Immature natural killer cell (primary cell): ENCODE data around the gene GRWD1. TPM values are rescaled to one million over a fixed set of nuclear protein-coding genes. Genes with fewer than 3 reads are reported as not detected.
"Not testable (repeated sequence)": the region's sequence is repeated elsewhere in the genome, so short reads cannot be mapped to it uniquely, and the experiment has no call there.

Experiments used
- DNase-seq, 3 donors: peaks; one replicate each; pipeline ENCODE4 v3.0.0; 2022; ENCODE audit warnings: mixed read lengths in 1 of 3
- H3K27ac Mint-ChIP-seq, 6 donors: one replicate each; pipeline ENCODE4 v1.8.0; 2020; ENCODE audit warnings: mixed read lengths in 6 of 6, mild to moderate bottlenecking in 5 of 6, inconsistent platforms in 4 of 6, moderate library complexity in 3 of 6
- H3K27me3 Mint-ChIP-seq, 3 donors: one replicate each; pipeline ENCODE4 v1.8.0; 2020 to 2021; ENCODE audit warnings: low read depth in 3 of 3, mild to moderate bottlenecking in 3 of 3, mixed read lengths in 3 of 3, moderate library complexity in 3 of 3, inconsistent platforms in 1 of 3
- H3K36me3 Mint-ChIP-seq, 3 donors: one replicate each; pipeline ENCODE4 v1.8.0; 2020; ENCODE audit warnings: mixed read lengths in 3 of 3, inconsistent platforms in 2 of 3, mild to moderate bottlenecking in 2 of 3
- H3K4me1 Mint-ChIP-seq, 2 donors: one replicate each; pipeline ENCODE4 v1.8.0; 2020; ENCODE audit warnings: inconsistent platforms in 2 of 2, mild to moderate bottlenecking in 2 of 2, mixed read lengths in 2 of 2, moderate library complexity in 1 of 2
- H3K4me3 Mint-ChIP-seq, 5 donors: one replicate each; pipeline ENCODE4 v1.8.0; 2020; ENCODE audit warnings: mild to moderate bottlenecking in 5 of 5, mixed read lengths in 5 of 5, inconsistent platforms in 3 of 5, moderate library complexity in 3 of 5
- H3K9me3 Mint-ChIP-seq, 6 donors: one replicate each; pipeline ENCODE4 v1.8.0; 2020; ENCODE audit warnings: mild to moderate bottlenecking in 6 of 6, mixed read lengths in 6 of 6, inconsistent platforms in 4 of 6, moderate library complexity in 3 of 6
- polyA plus RNA-seq, 3 donors: library from polyadenylated mRNA; unstranded; fragments of 300-500 nt; fragmentation: Illumina TruSeq; gene quantifications; one replicate each; pipeline ENCODE4 v1.2.3, GENCODE V29; 2021

GRWD1 gene
- polyA plus RNA-seq, 3 donors from 2014 or later, result 32.3 to 42.4 (median 34.6) TPM

DNA sequence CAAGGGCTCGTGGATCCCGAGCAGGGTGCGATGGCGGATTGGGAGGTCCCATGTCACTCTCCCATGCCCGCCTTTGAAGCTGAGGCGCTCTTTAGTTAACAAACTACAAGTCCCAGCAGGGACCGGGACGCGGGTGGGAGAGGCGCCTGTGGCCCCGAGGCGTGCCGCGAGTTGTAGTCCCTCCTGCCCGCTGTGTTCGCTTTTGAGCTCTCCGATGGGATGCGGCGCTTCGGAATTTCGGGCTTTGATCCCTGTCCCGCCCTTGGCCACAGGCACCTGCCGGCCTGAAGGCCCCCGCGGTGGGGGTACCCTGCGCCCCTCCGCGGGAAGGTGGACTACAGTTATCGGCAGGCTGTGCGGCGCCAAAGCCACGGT is 34.4 kb downstream of the GRWD1 start:
- peak in 2 of 3 donors; percentile 23 to 26 for DNase-seq
- Mint-ChIP-seq H3K27ac (peak overlapping the region in 5 of 6 donors; percentile 51 to 92 (median 84)), H3K4me1 (peaks cover 21 to 26% of the 10 kb centered on the region in 2 donors), H3K4me3 (peak overlapping the region; percentile 81 to 89 (median 86)), H3K27me3 (peaks cover 0 to 6% (median 5%) of the 10 kb centered on the region in 3 donors), H3K9me3 (no peaks in the 10 kb centered on the region), H3K36me3 (peaks cover 0 to 8% (median 0%) of the 10 kb centered on the region in 3 donors)

DNA sequence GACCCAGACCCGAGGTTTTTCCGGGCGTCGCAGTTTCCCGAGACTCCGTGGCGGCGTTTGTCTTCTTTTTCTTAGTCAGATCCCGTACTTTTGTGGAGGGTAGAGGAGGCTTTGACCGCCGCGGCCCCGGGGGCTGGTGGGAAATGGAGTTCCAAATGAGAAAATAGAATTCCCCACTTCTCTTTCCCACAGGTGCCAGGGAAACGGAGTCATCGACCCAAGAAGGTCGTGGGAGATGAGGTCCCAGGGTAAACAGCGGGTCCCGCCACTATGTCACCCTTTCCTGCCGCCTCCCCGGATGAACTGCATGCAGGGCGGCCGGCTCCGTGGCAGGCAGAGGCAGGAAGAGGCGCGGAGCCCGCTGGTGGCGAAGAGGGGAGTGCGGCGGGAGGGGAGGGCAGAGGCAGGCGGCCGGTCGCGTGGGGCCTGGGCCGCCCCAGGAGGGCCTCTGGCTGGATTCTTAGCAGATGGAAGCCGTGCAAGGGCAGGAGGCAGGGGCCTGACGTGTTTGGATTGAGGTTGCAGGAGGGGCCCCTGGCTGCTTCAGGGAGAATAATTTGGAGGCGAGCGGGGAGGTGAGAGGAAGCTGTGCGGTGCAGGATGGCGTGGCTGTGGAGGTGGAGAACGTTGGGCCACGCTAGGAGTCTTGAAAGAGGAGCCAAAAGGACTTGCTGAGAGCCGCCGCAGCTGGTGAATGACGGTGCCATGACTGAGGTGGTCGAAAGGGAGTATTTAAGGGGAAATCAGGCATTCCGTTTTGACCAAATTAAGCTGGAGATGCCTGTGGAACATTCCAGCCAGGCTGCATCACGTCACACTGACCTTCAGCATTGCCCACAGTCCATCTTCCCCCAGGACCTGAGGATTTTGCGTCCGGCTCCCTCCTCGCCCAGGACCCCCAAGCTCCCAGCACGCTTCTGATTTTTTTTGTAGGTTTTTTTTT is 35.0 kb downstream of the GRWD1 start:
- Mint-ChIP-seq H3K36me3 (peaks cover 0 to 5% (median 0%) of the 10 kb centered on the region in 3 donors), H3K9me3 (no peaks in the 10 kb centered on the region), H3K27ac (peak overlapping the region; percentile 51 to 92 (median 78)), H3K4me1 (peaks cover 21 to 26% of the 10 kb centered on the region in 2 donors), H3K4me3 (peak overlapping the region; percentile 81 to 89 (median 86)), H3K27me3 (peaks cover 0 to 6% (median 5%) of the 10 kb centered on the region in 3 donors)
- peak; percentile 57 to 65 (median 62) for DNase-seq

DNA sequence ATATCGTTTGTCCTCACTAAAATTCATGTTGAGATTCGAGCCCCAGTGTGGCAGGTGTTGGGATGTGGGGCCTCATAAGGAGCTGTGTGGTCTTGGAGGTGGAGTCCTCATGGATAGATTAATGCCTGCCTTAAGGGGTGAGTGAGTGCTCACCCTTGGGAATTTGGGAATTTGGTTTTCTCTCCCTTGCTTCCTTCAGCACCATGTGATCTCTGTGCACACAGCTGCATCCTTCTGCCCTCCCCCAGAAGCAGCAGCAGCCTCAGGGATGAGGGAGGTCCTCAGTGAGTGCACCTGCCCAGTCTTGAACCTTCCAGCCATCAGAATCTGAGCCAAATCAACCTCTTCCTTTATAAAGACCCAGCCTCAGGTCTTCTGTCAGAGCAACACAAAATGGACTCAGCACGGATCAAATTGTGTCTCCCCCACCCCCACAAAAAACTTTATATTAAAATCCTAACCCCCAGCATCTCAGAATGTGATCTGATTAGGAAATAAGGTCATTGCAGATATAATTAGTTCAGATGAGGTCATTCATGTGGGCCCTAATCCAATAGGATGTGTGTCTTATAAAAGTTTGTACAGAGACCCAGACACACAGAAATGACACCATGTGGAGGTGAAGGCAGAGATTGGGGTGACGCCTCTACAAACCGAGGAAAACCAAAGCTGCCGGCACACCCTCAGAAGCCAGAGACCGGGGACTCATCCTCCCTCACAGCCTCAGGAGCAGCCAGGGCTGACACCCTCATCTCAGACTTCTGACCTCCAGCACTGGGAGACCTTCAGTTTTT is 36.3 kb downstream of the GRWD1 start:
- H3K27me3 Mint-ChIP-seq, result peaks cover 2 to 8% (median 5%) of the 10 kb centered on the region in 3 donors
- H3K36me3 Mint-ChIP-seq, result peaks cover 0 to 5% (median 0%) of the 10 kb centered on the region in 3 donors
- peak overlapping the region; percentile 30 to 89 (median 81) for H3K4me3 Mint-ChIP-seq
- DNase-seq, result no peak
- H3K4me1 Mint-ChIP-seq, result peaks cover 21 to 26% of the 10 kb centered on the region in 2 donors
- H3K9me3 Mint-ChIP-seq, result no peaks in the 10 kb centered on the region
- H3K27ac Mint-ChIP-seq, result peak overlapping the region in 2 of 6 donors; percentile 21 to 35

DNA sequence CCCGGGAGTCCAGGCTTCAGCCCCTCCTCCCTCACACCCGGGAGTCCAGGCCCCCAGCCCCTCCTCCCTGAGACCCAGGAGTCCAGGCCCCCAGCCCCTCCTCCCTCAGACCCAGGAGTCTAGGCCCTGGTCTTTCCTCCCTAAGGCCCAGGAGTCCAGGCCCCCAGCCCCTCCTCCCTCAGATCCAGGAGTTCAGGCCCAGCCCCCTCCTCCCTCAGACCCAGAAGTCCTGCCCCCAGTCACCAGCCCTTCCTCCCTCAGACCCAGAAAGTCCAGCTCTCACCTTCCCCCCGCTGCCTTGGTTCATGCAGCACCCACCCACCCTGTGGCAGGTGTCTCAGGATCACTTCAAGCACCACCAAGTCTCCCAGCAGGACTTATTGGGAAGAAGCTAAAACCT is 37.5 kb downstream of the GRWD1 start:
- peaks cover 21 to 26% of the 10 kb centered on the region in 2 donors for H3K4me1 Mint-ChIP-seq
- no peaks in the 10 kb centered on the region for H3K9me3 Mint-ChIP-seq
- no peak for DNase-seq
- peaks cover 0 to 5% (median 0%) of the 10 kb centered on the region in 3 donors for H3K36me3 Mint-ChIP-seq
- peaks cover 4 to 8% (median 7%) of the 10 kb centered on the region in 3 donors for H3K27me3 Mint-ChIP-seq
- no peak overlapping the region for H3K4me3 Mint-ChIP-seq
- H3K27ac Mint-ChIP-seq, result no peak overlapping the region

DNA sequence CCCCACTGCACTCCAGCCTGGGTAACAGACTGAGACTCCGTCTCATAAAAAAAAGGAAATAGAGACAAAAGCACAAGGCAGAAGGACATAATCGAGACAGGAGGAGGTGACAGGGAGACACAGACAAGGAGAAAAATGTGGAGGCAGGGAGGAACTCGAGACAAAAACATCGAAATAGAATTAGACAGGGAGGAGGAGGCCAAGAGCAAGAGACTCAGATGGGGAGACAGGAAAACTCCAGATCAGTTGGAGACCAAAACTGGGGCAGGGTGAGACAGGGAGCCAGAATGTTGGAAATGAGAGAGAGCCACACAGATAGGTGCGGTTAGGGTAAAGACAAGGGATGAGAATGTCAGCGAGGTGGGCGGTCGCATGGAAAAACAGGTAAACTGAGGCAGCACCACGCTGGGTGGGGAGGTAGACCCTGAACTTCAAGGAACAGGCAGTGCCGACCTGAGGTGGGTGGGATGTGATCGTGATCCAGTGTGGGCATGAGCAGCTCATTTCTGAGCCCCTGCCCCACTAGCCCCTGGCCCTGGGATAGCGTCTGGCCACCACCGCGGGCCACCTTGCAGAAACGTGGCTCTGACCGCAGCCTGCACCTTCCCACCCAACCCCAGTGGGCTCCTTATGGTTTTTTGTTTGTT is 38.6 kb downstream of the GRWD1 start:
- H3K27me3 Mint-ChIP-seq, result peaks cover 4 to 10% (median 8%) of the 10 kb centered on the region in 3 donors
- H3K4me3 Mint-ChIP-seq, result no peak overlapping the region
- no peak for DNase-seq
- no peaks in the 10 kb centered on the region for H3K9me3 Mint-ChIP-seq
- H3K27ac Mint-ChIP-seq, result peak overlapping the region in 1 of 6 donors; percentile 67
- H3K36me3 Mint-ChIP-seq, result peaks cover 0 to 3% (median 0%) of the 10 kb centered on the region in 3 donors
- peaks cover 19 to 22% of the 10 kb centered on the region in 2 donors for H3K4me1 Mint-ChIP-seq

DNA sequence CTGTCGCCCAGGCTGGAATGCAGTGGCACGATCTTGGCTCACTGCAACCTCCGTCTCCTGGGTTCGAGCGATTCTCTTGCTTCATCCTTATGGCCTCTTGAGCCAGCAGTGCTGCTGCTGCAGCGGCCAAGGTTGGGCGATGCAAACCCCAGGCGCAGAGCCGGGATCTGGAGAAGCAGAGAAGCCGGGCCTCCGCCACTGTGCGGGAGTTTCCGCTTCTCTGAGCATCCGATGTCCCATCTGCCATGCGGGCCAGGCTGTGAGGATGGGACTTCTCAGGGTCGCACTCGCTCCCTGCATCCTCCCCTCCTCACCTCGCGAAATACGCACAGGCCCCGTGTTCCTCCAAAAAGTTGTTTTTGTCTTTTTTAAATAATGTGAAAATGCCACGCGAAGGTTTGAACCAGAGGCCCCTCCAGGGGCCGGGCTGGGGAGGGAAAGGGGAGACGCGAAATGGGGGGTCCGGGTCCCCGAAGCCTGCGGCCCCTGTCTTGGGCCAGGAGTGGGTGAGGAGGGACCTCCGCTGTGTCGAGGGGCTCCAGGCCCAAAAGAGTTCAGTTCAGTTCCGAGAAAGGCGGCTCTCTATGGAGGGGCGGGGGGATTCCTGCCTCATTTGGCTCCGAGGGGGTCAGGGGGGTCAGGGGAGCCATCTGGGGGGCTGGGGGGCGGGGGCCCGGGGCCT is 39.3 kb downstream of the GRWD1 start:
- H3K9me3 Mint-ChIP-seq, result no peaks in the 10 kb centered on the region
- no peak overlapping the region for H3K27ac Mint-ChIP-seq
- H3K4me3 Mint-ChIP-seq, result no peak overlapping the region
- H3K27me3 Mint-ChIP-seq, result peaks cover 7 to 10% (median 8%) of the 10 kb centered on the region in 3 donors
- H3K4me1 Mint-ChIP-seq, result peaks cover 18% of the 10 kb centered on the region in 2 donors
- H3K36me3 Mint-ChIP-seq, result no peaks in the 10 kb centered on the region
- DNase-seq, result no peak

DNA sequence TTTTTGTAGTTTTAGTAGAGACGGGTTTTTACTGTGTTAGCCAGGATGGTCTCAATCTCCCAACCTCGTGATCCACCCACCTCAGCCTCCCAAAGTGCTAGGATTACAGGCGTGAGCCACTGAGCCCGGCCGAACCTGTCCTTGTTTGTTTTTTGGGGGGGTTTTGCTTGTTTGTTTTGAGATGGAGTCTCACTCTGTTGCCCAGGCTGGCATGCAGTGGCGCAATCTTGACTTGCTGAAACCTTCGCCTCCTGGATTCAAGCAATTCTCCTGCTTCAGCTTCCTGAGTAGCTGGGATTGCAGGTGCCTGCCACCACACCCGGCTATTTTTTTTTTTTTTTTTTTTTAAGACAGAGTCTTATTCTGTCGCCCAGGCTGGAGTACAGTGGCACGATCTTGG is 40.9 kb downstream of the GRWD1 start:
- H3K36me3 Mint-ChIP-seq, H3K4me3 Mint-ChIP-seq, H3K9me3 Mint-ChIP-seq, DNase-seq, H3K27me3 Mint-ChIP-seq, H3K27ac Mint-ChIP-seq: not testable (repeated sequence)
- peaks cover 15 to 19% of the 10 kb centered on the region in 2 donors for H3K4me1 Mint-ChIP-seq

DNA sequence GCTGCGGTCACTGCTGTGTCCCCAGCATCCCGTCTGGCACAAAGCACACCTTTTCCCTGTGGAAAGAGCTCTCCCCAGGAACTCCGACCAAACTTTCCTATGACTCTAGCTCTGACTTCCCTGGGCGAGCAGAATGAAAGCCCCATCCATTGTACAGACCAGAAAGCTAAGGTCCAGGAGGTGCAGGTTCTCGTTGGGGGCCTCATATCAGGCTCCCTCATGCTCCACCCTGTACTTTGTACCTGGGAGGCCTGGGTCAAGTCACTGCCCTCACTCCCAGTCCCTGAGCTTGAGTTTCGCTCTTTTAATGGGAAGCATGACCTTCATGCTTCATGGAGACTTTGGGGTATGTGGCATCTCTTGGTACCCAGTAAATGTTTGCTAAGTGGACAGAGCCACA is 41.8 kb downstream of the GRWD1 start:
- Mint-ChIP-seq H3K27me3 (peaks cover 5 to 12% (median 12%) of the 10 kb centered on the region in 3 donors), H3K27ac (no peak overlapping the region), H3K36me3 (no peaks in the 10 kb centered on the region), H3K4me1 (peaks cover 18 to 21% of the 10 kb centered on the region in 2 donors), H3K4me3 (no peak overlapping the region), H3K9me3 (no peaks in the 10 kb centered on the region)
- DNase-seq, result no peak

DNA sequence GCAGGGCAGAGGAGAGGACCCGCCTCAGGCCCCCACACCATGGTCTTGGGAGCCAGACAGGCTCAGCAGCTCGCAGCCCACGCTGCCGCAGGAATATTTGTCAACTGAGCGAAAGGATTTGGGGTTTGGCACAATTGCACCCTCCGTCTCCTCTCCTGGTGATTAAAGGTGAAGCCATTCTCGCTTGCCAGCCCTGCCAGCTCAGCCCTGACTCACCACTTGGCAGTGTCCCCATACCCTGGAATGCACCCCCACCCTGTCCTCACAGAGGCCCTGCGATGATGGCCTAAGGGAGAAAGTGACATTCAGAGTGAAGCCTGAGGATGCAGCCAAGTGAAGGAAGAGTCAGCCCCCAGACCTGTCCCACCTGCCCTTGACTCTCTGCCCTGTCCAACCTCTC is 42.2 kb downstream of the GRWD1 start:
- no peaks in the 10 kb centered on the region for H3K36me3 Mint-ChIP-seq
- no peak overlapping the region for H3K27ac Mint-ChIP-seq
- no peak for DNase-seq
- H3K4me1 Mint-ChIP-seq, result peaks cover 22 to 25% of the 10 kb centered on the region in 2 donors
- no peak overlapping the region for H3K4me3 Mint-ChIP-seq
- no peaks in the 10 kb centered on the region for H3K9me3 Mint-ChIP-seq
- peaks cover 7 to 14% (median 14%) of the 10 kb centered on the region in 3 donors for H3K27me3 Mint-ChIP-seq

DNA sequence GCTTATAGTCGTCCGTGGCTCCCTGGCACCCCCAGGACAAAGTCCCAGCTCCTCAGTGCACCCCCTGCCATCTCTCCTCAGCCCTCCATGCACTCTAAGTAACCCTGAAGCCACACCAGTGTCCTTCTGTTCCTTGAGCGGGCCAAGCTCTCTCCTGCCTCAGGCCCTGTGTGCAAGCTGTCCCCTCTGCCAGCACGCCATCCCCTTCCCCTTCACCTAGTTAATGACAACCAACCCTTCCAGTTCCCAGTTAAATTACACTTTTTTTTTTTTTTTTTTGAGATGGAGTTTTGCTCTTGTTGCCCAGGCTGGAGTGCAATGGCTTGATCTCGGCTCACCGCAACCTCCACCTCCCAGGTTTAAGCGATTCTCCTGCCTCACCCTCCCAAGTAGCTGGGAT is 42.7 kb downstream of the GRWD1 start:
- Mint-ChIP-seq H3K27ac (peak overlapping the region in 1 of 6 donors; percentile 26), H3K4me1 (peaks cover 24 to 29% of the 10 kb centered on the region in 2 donors), H3K27me3 (peaks cover 8 to 14% (median 13%) of the 10 kb centered on the region in 3 donors)
- not testable (repeated sequence) for H3K9me3 Mint-ChIP-seq, H3K4me3 Mint-ChIP-seq, H3K36me3 Mint-ChIP-seq, DNase-seq

DNA sequence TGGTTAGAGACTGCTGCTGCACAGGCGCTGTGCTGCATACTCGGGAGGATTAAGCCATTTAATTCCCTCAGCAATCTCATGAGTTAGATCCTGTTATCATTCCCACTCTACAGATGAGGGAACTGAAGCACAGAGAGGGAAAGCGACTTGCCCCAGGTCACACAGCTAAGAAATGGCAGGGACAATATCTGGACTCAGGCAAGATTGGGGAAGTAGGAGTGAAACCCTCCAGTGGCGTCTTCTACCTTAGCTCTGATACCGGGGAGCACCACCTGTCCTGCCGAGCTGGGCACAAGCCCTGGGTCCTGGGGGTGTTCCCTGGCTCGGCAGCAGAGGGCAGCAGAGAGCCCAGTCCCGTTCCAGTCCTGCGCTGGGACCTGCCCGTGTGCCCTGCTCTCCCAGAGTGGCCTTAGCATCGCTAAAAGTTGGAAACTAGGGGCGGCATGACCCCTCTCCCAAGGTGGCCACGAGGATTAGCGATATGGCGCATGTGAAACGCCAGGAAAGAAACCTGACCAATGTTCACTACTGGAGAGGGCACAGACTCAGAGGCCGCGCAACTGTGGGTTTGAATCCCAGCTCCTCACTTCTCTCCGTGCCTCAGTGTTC is 43.9 kb downstream of the GRWD1 start:
- Mint-ChIP-seq H3K27me3 (peaks cover 7 to 14% (median 13%) of the 10 kb centered on the region in 3 donors), H3K27ac (no peak overlapping the region), H3K9me3 (no peaks in the 10 kb centered on the region), H3K36me3 (no peaks in the 10 kb centered on the region), H3K4me3 (peak overlapping the region in 3 of 5 donors; percentile 13 to 46 (median 21)), H3K4me1 (peaks cover 29 to 35% of the 10 kb centered on the region in 2 donors)
- DNase-seq, result peak; percentile 75 to 79 (median 76)

DNA sequence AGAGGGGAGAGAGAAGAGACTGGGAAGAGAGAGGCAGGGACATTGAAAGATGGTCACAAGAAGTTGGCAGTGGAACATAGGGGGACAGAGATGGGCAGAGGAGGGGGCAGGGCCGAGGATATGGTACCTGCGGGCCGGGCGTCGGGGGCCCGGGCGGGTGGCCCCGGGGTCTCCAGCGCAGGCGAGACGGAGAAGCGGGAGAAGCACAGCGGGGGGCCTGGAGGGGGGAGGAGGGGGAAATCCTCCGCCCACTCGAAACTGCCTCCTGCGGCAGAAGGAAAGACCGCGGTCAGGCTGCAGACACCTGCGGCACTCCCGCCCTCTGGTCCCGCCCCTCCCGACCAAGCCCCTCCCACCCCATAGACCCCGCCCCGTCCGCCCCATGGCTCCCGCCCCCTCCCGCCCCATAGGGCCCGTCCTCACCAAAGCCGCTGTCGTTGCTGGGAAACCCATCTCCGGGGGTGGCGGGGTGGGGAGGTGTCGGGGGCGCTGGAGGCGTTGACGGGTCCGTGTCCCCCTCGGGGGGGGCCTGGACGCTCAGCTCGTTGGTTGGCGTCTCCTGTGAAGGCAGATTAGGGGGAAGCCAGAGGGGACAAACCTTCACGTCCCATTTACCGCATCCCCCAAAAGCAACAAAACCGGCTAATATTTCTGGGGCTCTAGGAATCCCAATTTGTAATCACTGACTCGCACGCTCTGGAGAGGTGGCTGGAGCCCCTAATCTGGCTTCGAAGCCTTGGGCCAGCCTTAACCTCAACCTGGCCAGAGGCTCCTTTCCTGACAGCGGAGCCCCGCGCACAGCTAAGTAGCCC is 45.4 kb downstream of the GRWD1 start:
- Mint-ChIP-seq H3K36me3 (no peaks in the 10 kb centered on the region), H3K4me3 (peak overlapping the region in 4 of 5 donors; percentile 10 to 70 (median 55)), H3K27me3 (peaks cover 7 to 13% (median 13%) of the 10 kb centered on the region in 3 donors), H3K9me3 (no peaks in the 10 kb centered on the region), H3K27ac (peak overlapping the region in 1 of 6 donors; percentile 28), H3K4me1 (peaks cover 36 to 38% of the 10 kb centered on the region in 2 donors)
- DNase-seq, result peak; percentile 45 to 52 (median 48)
